H1 (cell line): Measurements from ENCODE around the gene ME3. TPM values are rescaled to one million over a fixed set of nuclear protein-coding genes. Genes with fewer than 3 reads are reported as not detected.

Source experiments
- BRCA1 ChIP-seq: IDR thresholded peaks from 2 replicates; pipeline ENCODE4 v1.6.1; 2012; ENCODE audit warnings: low read depth, low read length, improper control_type of control experiment
- HDAC6 ChIP-seq: IDR thresholded peaks from one replicate; pipeline ENCODE4 v1.7.1; 2012; ENCODE audit warnings: low read depth, mild to moderate bottlenecking, inconsistent platforms, low read length, moderate library complexity
- POLR2AphosphoS5 ChIP-seq: IDR thresholded peaks from 2 replicates; pipeline ENCODE4 v1.6.1; 2011; ENCODE audit warnings: low read depth, low read length
- POU5F1 ChIP-seq: IDR thresholded peaks from 2 replicates; pipeline ENCODE4 v1.6.1; 2011; ENCODE audit warnings: low read depth, mild to moderate bottlenecking, low read length, moderate library complexity
- SIRT6 ChIP-seq: IDR thresholded peaks from one replicate; pipeline ENCODE4 v1.7.1; 2012; ENCODE audit warnings: low read length, inconsistent platforms
- TAF1 ChIP-seq: IDR thresholded peaks from 2 replicates; pipeline ENCODE4 v1.6.1; 2011; ENCODE audit warnings: mild to moderate bottlenecking, low read depth, low read length
- polyA plus RNA-seq, 7 experiments: library from polyadenylated mRNA; depleted of rRNA in 3 of 7; stranded (reverse) in 5 of 7; unstranded in 2 of 7; fragments of >200 nt in 5 of 7; fragments of 200-250 nt in 2 of 7; gene quantifications; 1 replicate in 5 of 7; 2 replicates in 1 of 7; 4 replicates in 1 of 7; pipeline versions ENCODE4 v1.2.1 to v1.2.3, GENCODE V29; 2011 to 2013; ENCODE audit warnings: missing spikeins in 2 of 7, mixed read lengths in 2 of 7
- total RNA-seq: library from RNA; stranded (reverse); fragmentation: NEBNext Ultra II Directional; extraction: Animal tissue kit (Norgen Biotek cat#: 25700); gene quantifications from 2 replicates; pipeline ENCODE4 v1.2.1, GENCODE V29; 2021

Gene ME3
- total and polyA plus RNA-seq, 2 of the 8 experiments (the other 6 are each of a cell fraction or from before 2014, with no cell fraction given), result 1.5 to 2.8 TPM

DNA sequence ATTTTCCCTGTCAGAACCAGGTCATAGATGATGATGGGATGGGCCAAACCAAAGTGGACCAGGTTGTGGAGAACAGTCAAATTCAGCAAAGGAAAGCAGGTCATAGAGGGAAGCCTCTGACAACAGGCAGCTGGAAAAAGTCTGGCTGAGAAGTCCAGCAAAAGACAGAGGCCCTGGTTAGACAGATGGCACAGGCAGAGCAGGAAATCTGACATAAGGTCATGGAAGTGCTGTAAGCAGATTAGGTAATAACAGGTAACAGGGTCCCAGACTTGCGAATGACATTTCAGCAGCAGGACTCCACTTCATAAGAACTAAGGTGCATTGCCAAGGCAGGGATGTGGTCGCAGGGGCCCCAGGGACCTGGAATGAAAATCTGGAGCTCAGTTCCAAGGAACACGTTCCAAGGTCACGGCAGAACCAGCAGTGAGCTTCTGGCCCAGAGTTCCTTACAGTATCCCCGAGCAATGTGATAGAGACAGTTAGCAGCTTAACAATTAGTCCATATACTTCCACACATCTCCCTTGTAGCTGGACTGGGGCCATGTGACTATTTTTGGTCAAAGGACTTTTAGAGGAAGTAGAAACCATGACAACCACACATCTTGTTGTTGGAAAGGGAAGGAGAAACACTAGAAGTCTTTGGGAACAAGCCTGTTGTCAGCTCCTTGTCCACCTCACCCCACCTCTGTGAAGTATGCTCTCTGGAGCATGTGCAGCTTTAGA lies 75.4 kb downstream of the ME3 start (continued):
- TF ChIP-seq TAF1 (no peak), SIRT6 (no peak), BRCA1 (no peak), POU5F1 (no peak), HDAC6 (no peak), POLR2AphosphoS5 (no peak)
